Muscle layer of duodenum (tissue), 2 donors: ENCODE measurements around the gene NKTR.

Experiments used
- H3K27ac ChIP-seq: one replicate; pipeline ENCODE4 v1.7.0; 2013; ENCODE audit warnings: mild to moderate bottlenecking, low read length
- H3K27me3 ChIP-seq: one replicate; pipeline ENCODE4 v1.7.0; 2013; ENCODE audit warnings: low read depth, mild to moderate bottlenecking, control low read depth, low read length
- H3K36me3 ChIP-seq, 2 donors: one replicate each; pipeline ENCODE4 v1.7.0; 2013; ENCODE audit warnings: low read length in 2 of 2, control low read depth in 1 of 2, mild to moderate bottlenecking in 1 of 2; ENCODE audit not compliant: insufficient read depth in 2 of 2, control insufficient read depth in 1 of 2
- H3K4me1 ChIP-seq, 2 donors: one replicate each; pipeline ENCODE4 v1.7.0; 2013; ENCODE audit warnings: low read length in 2 of 2, mild to moderate bottlenecking in 2 of 2, control low read depth in 1 of 2, moderate library complexity in 1 of 2; ENCODE audit not compliant: insufficient read depth in 2 of 2, control insufficient read depth in 1 of 2
- H3K4me3 ChIP-seq, 2 donors: one replicate each; pipeline ENCODE4 v1.7.0; 2013; ENCODE audit warnings: low read length in 2 of 2, low read depth in 1 of 2, mild to moderate bottlenecking in 1 of 2
- H3K9me3 ChIP-seq, 2 donors: one replicate each; pipeline ENCODE4 v1.7.0; 2013; ENCODE audit warnings: low read length in 2 of 2, control low read depth in 1 of 2, mild to moderate bottlenecking in 1 of 2; ENCODE audit not compliant: control insufficient read depth in 1 of 2
- donor health status: healthy.

Gene NKTR

GRCh38 chr3:42657675-42658074, 57.2 kb downstream of the NKTR start:
- H3K27ac ChIP-seq = no peak overlapping the region
- H3K4me3 ChIP-seq = no peak overlapping the region
- peaks cover 0 to 12% of the 10 kb centered on the region in 2 donors for H3K36me3 ChIP-seq
- no peaks in the 10 kb centered on the region for H3K9me3 ChIP-seq
- H3K27me3 ChIP-seq = no peaks in the 10 kb centered on the region
- peaks cover 13 to 39% of the 10 kb centered on the region in 2 donors for H3K4me1 ChIP-seq

GRCh38 chr3:42658091-42658770, 57.7 kb downstream of the NKTR start:
- Histone ChIP-seq H3K36me3 (peaks cover 0 to 12% of the 10 kb centered on the region in 2 donors), H3K4me1 (peaks cover 8 to 34% of the 10 kb centered on the region in 2 donors), H3K9me3 (no peaks in the 10 kb centered on the region), H3K27ac (no peak overlapping the region), H3K27me3 (no peaks in the 10 kb centered on the region), H3K4me3 (no peak overlapping the region)

- peaks cover 3 to 27% of the 10 kb centered on the region in 2 donors for H3K4me1 ChIP-seq
- no peaks in the 10 kb centered on the region for H3K9me3 ChIP-seq
- no peak overlapping the region for H3K4me3 ChIP-seq
- H3K36me3 ChIP-seq = peaks cover 0 to 12% of the 10 kb centered on the region in 2 donors
- no peak overlapping the region for H3K27ac ChIP-seq
- H3K27me3 ChIP-seq = no peaks in the 10 kb centered on the region
These were observed 58.4 kb downstream of the NKTR start for GRCh38 chr3:42658771-42659390.

- peaks cover 3 to 27% of the 10 kb centered on the region in 2 donors for H3K4me1 ChIP-seq
- no peak overlapping the region for H3K27ac ChIP-seq
- H3K36me3 ChIP-seq = peaks cover 0 to 11% of the 10 kb centered on the region in 2 donors
These were observed 59.1 kb downstream of the NKTR start for GRCh38 chr3:42659451-42660130.

GRCh38 chr3:42660131-42660715, 59.7 kb downstream of the NKTR start:
- H3K27ac ChIP-seq = no peak overlapping the region
- no peaks in the 10 kb centered on the region for H3K27me3 ChIP-seq
- H3K4me3 ChIP-seq = no peak overlapping the region
- H3K36me3 ChIP-seq = peaks cover 0 to 10% of the 10 kb centered on the region in 2 donors
- no peaks in the 10 kb centered on the region for H3K9me3 ChIP-seq
- H3K4me1 ChIP-seq = peaks cover 2 to 23% of the 10 kb centered on the region in 2 donors

More at GRCh38 chr3:42659451-42660130, 59.1 kb downstream of the NKTR start:
- no peaks in the 10 kb centered on the region for H3K27me3 ChIP-seq
- no peak overlapping the region for H3K4me3 ChIP-seq
- H3K9me3 ChIP-seq = no peaks in the 10 kb centered on the region

- H3K4me3 ChIP-seq = no peak overlapping the region
- peaks cover 0 to 16% of the 10 kb centered on the region in 2 donors for H3K4me1 ChIP-seq
- no peak overlapping the region for H3K27ac ChIP-seq
These were observed 60.4 kb downstream of the NKTR start for GRCh38 chr3:42660898-42661297.

GRCh38 chr3:42661593-42662022, 61.1 kb downstream of the NKTR start:
- Histone ChIP-seq H3K36me3 (peaks cover 0 to 10% of the 10 kb centered on the region in 2 donors), H3K27ac (no peak overlapping the region), H3K4me3 (no peak overlapping the region), H3K27me3 (no peaks in the 10 kb centered on the region), H3K9me3 (no peaks in the 10 kb centered on the region), H3K4me1 (peaks cover 0 to 17% of the 10 kb centered on the region in 2 donors)

More at GRCh38 chr3:42660898-42661297, 60.4 kb downstream of the NKTR start:
- peaks cover 0 to 10% of the 10 kb centered on the region in 2 donors for H3K36me3 ChIP-seq
- no peaks in the 10 kb centered on the region for H3K27me3 ChIP-seq
- H3K9me3 ChIP-seq = no peaks in the 10 kb centered on the region

- Histone ChIP-seq H3K4me1 (peaks cover 0 to 23% of the 10 kb centered on the region in 2 donors), H3K9me3 (no peaks in the 10 kb centered on the region), H3K4me3 (no peak overlapping the region), H3K27ac (no peak overlapping the region), H3K36me3 (peaks cover 0 to 10% of the 10 kb centered on the region in 2 donors), H3K27me3 (no peaks in the 10 kb centered on the region)
These were observed 61.7 kb downstream of the NKTR start for GRCh38 chr3:42662037-42662812.

GRCh38 chr3:42662813-42663535, 62.5 kb downstream of the NKTR start:
- Histone ChIP-seq H3K27ac (no peak overlapping the region), H3K4me1 (peaks cover 6 to 31% of the 10 kb centered on the region in 2 donors)

More at GRCh38 chr3:42662813-42663535, 62.5 kb downstream of the NKTR start:
- Histone ChIP-seq H3K9me3 (no peaks in the 10 kb centered on the region), H3K27me3 (no peaks in the 10 kb centered on the region), H3K4me3 (no peak overlapping the region), H3K36me3 (peaks cover 0 to 10% of the 10 kb centered on the region in 2 donors)
